Thoracic aorta (tissue), 2 donors: ENCODE results near the gene ZBTB8A. TPM values are rescaled to one million over a fixed set of nuclear protein-coding genes. Genes with fewer than 3 reads are reported as not detected.
"Not testable (repeated sequence)": the region's sequence is repeated elsewhere in the genome, so short reads cannot be mapped to it uniquely, and the experiment has no call there.

Source experiments
- ATAC-seq: fragments of 150-250 bp; one replicate; pipeline ENCODE4 v1.8.0; 2017; ENCODE audit warnings: low read depth; ENCODE audit not compliant: insufficient number of reproducible peaks, low FRiP score
- DNase-seq: peaks from one replicate; pipeline ENCODE4 v3.0.0-alpha.2; 2020; ENCODE audit warnings: low spot score
- H3K27ac ChIP-seq, 2 donors: fragments of 200-600 bp; sonication (generic); 1 replicate in 1 of 2; 2 replicates in 1 of 2; pipeline ENCODE4 v1.5.1; 2016; ENCODE audit warnings: mild to moderate bottlenecking in 2 of 2, moderate library complexity in 2 of 2
- H3K27me3 ChIP-seq: fragments of 200-600 bp; sonication (generic); replicated peaks from 2 replicates; pipeline ENCODE4 v1.6.0; 2016; ENCODE audit warnings: mild to moderate bottlenecking; ENCODE audit not compliant: insufficient read depth
- H3K36me3 ChIP-seq: fragments of 200-600 bp; sonication (generic); one replicate; pipeline ENCODE4 v1.5.1; 2016
- H3K4me1 ChIP-seq, 2 donors: fragments of 200-600 bp; sonication (generic); 1 replicate in 1 of 2; 2 replicates in 1 of 2; pipeline versions ENCODE4 v1.5.1 to v1.6.0; 2016; ENCODE audit warnings: low read depth in 2 of 2, mild to moderate bottlenecking in 1 of 2; ENCODE audit not compliant: control insufficient read depth in 1 of 2
- H3K4me3 ChIP-seq: fragments of 200-600 bp; sonication (generic); 2 replicates; pipeline ENCODE4 v1.5.1; 2016; ENCODE audit warnings: mild to moderate bottlenecking
- H3K9me3 ChIP-seq: fragments of 200-600 bp; sonication (generic); 2 replicates; pipeline ENCODE4 v1.5.1; 2016
- total RNA-seq, 2 donors: library from RNA; depleted of rRNA; stranded (reverse); fragments of >200 nt; gene quantifications; one replicate each; pipeline versions ENCODE4 v1.1.0 to v1.2.3, GENCODE V29; 2016
- TF ChIP-seq, protein P1 (sequence below): fragments of 200-600 bp; sonication (generic); IDR thresholded peaks from one replicate; pipeline ENCODE4 v1.5.1; 2019; ENCODE audit warnings: antibody characterized with exemption

ZBTB8A gene
- total RNA-seq, 2 donors from 2014 or later, result 4.5 to 5.6 TPM

DNA sequence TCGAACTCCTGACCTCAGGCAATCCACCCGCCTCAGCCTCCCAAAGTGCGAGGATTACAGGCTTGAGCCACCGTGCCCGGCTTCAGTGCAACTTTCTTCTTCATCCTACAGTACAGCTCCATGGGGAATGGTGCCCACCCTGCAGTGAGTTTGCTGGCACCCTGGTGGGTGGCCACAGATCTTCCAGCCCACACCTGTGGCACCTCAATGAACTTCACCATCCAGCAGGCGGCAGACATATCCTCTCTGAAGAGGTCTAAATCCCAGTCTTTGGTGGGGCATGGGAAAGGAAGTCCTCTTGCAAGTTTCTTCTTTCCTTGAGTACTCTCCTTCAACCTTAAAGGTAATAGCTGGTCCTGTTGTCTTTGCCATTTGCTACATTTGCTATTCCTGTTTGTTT is 18.1 kb upstream of the ZBTB8A start:
- ATAC-seq, result no peak
- Histone ChIP-seq H3K36me3 (no peaks in the 10 kb centered on the region), H3K9me3 (no peaks in the 10 kb centered on the region), H3K4me3 (no peak overlapping the region), H3K27me3 (no peaks in the 10 kb centered on the region), H3K27ac (no peak overlapping the region), H3K4me1 (no peaks in the 10 kb centered on the region)
- no peak for DNase-seq
- TF ChIP-seq, protein P1, sequence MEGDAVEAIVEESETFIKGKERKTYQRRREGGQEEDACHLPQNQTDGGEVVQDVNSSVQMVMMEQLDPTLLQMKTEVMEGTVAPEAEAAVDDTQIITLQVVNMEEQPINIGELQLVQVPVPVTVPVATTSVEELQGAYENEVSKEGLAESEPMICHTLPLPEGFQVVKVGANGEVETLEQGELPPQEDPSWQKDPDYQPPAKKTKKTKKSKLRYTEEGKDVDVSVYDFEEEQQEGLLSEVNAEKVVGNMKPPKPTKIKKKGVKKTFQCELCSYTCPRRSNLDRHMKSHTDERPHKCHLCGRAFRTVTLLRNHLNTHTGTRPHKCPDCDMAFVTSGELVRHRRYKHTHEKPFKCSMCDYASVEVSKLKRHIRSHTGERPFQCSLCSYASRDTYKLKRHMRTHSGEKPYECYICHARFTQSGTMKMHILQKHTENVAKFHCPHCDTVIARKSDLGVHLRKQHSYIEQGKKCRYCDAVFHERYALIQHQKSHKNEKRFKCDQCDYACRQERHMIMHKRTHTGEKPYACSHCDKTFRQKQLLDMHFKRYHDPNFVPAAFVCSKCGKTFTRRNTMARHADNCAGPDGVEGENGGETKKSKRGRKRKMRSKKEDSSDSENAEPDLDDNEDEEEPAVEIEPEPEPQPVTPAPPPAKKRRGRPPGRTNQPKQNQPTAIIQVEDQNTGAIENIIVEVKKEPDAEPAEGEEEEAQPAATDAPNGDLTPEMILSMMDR, result no peak

DNA sequence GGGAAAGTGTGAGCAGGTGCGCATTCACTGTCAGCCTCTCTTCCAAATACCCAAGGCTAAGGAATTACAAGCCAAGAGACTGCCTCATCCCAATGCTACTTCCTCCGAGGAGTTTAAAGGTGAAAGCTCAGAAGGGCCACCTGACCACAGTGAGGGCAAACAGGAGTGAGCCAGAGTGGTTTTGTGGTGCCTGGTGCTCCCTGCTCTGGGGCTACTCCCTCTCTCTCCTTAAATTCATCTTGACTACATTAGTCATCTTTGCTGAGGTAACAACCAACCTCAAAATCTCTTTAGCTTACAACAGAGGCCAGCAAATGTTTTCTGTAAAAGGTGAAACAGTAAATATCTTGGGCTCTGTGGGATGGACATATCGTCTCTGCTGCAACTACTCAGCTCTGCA is 14.2 kb upstream of the ZBTB8A start:
- TF ChIP-seq, protein P1, result no peak
- Histone ChIP-seq H3K4me1 (no peaks in the 10 kb centered on the region), H3K36me3 (no peaks in the 10 kb centered on the region), H3K27me3 (no peaks in the 10 kb centered on the region), H3K9me3 (no peaks in the 10 kb centered on the region), H3K4me3 (no peak overlapping the region), H3K27ac (no peak overlapping the region)
- ATAC-seq, result no peak
- DNase-seq, result no peak

DNA sequence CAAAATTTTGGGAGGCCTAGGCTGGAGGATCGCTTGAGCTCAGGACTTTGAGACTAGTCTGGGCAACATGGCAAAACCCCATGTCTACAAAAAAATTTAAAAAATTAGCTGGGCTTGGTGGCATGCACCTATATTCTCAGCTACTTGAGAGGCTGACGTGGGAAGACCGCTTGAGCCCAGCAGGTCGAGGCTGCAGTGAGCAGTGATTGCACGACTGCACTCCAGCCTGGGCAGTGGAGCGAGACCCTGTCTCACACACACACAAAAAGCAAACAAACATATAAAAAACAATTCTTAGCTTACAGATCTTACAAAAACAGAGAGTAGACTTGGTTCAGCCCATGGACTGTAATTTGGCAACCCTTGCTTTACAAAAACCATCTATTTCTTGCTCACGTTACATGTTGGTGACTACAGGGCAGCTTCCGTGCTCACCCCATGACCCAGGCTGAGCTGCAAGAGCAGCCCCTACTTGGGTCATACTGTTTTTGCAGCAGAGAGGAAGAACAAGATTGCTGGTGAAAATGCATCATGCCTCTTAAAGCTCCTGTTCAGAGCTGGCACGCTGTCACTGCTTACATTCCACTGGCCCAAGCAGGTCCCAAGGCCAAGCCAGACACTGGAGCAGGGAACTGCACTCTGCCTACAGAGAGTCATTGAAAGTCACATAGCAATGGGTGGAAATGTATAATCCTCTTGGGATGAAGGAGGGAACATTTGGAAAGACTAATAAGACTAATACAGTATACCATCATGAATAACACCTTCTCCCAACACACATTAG is 13.4 kb upstream of the ZBTB8A start:
- ATAC-seq, result no peak
- Histone ChIP-seq H3K9me3 (no peaks in the 10 kb centered on the region), H3K27ac (no peak overlapping the region), H3K4me1 (no peaks in the 10 kb centered on the region), H3K4me3 (no peak overlapping the region), H3K36me3 (no peaks in the 10 kb centered on the region), H3K27me3 (no peaks in the 10 kb centered on the region)
- TF ChIP-seq, protein P1, result no peak
- DNase-seq, result no peak

DNA sequence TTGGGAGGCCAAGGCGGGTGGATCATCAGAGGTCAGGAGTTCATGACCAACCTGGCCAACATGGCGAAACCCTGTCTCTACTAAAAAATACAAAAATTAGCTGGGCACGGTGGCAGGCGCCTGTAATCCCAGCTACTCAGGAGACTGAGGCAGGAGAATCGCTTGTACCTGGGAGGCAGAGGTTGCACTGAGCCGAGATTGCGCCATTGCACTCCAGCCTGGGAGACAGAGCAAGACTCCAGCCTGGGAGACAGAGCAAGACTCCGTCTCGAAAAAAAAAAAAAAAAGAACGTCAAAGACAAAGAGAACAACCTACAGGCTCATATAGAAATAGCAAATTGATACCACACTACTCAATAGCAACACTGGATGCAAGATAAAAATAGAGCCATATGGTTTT is 10.7 kb upstream of the ZBTB8A start:
- H3K9me3 ChIP-seq, H3K27me3 ChIP-seq, H3K27ac ChIP-seq, H3K4me3 ChIP-seq, H3K4me1 ChIP-seq, H3K36me3 ChIP-seq, DNase-seq, ATAC-seq: not testable (repeated sequence)

DNA sequence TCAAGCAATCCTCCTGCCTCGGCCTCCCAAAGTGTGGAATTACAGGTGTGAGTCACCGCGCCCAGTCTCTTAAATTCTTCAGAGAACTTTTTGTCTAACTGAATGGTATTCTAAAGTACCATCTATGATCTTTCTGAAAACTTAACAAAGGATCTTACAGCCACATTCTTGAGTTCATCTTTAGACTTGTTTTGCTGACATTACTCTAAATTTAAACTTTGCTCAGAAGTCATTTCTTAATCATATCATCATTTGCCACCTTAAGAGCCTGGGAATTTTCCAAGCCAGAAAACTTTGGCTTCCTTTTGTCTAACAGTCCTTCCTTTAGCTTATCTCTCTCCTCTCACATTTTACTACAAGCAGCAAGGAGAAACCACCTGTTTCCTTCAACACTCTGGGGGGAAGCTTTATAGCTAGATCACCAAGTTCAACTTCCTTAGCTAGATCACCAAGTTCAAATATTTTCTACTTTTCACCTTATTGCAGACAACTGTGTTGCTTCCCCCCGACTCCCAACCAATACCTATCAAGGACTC is 5.4 kb upstream of the ZBTB8A start:
- Histone ChIP-seq H3K4me3 (no peak overlapping the region), H3K27me3 (no peaks in the 10 kb centered on the region), H3K27ac (no peak overlapping the region), H3K9me3 (no peaks in the 10 kb centered on the region), H3K36me3 (no peaks in the 10 kb centered on the region), H3K4me1 (peaks cover 0 to 3% of the 10 kb centered on the region in 2 donors)
- DNase-seq (no peak), ATAC-seq (no peak)
- TF ChIP-seq, protein P1, result no peak
